ENCODE data around the gene TAF3. TPM values are rescaled to one million over a fixed set of nuclear protein-coding genes. Genes with fewer than 3 reads are reported as not detected.

TAF3 gene
- total and polyA plus RNA-seq, 2 donors (not counting 1 experiment from before 2014, with no cell fraction given) = 7.0 to 20.1 TPM

GRCh38 chr10:7855205-7855604, 36.9 kb downstream of the TAF3 start:
- Mint-ChIP-seq H3K9me3 (ENCODE audit: insufficient read depth) (peaks cover 4% of the 10 kb centered on the region), H3K27ac (no peak overlapping the region), H3K27me3 (no peaks in the 10 kb centered on the region), H3K4me1 (peaks cover 8% of the 10 kb centered on the region), H3K4me3 (no peak overlapping the region)
- Histone ChIP-seq H3K9ac (ENCODE audit: low read length) (no peak overlapping the region), H3K79me2 (ENCODE audit: control insufficient read depth, insufficient read depth, low read length) (peaks cover 31% of the 10 kb centered on the region), H2AFZ (ENCODE audit: insufficient read depth, low read depth, low read length, poor library complexity, severe bottlenecking) (no peak overlapping the region), H3K27ac (ENCODE audit: low read length in 2 of 2) (no peak overlapping the region), H3K9me3 (ENCODE audit: control extremely low read depth in 1 of 3, control insufficient read depth in 2 of 3, insufficient read depth in 1 of 3, low read length in 2 of 3) (peaks cover 1 to 13% (median 2%) of the 10 kb centered on the region in 3 donors), H4K20me1 (ENCODE audit: control insufficient read depth, insufficient read depth, low read length, poor library complexity, severe bottlenecking) (peaks cover 33% of the 10 kb centered on the region), H3K4me1 (ENCODE audit: control insufficient read depth in 2 of 2, insufficient read depth in 2 of 2, low read length in 2 of 2) (no peaks in the 10 kb centered on the region), H3K27me3 (replicated peaks in 1 of 4; ENCODE audit: control extremely low read depth in 1 of 4, control insufficient read depth in 3 of 4, insufficient read depth in 4 of 4, low read length in 3 of 4) (no peaks in the 10 kb centered on the region), H3K4me3 (ENCODE audit: control extremely low read depth in 1 of 5, extremely low read depth in 1 of 5, insufficient read depth in 1 of 5, low read depth in 2 of 5, low read length in 4 of 5) (no peak overlapping the region), H3K4me2 (replicated peaks; ENCODE audit: low read depth, low read length, poor library complexity, severe bottlenecking) (no peak overlapping the region), H3K36me3 (replicated peaks in 1 of 2; ENCODE audit: control extremely low read depth in 1 of 2, control insufficient read depth in 1 of 2, extremely low read depth in 1 of 2, insufficient read depth in 2 of 2, low read length in 1 of 2) (no peaks in the 10 kb centered on the region)
- no peak for ATAC-seq (ENCODE audit: low read depth)
- ChIA-PET POLR2A (no interaction called here), CTCF (no interaction called here)
- TF ChIP-seq EZH2 (IDR thresholded peaks at IDR 0.05; ENCODE audit: borderline replicate concordance, insufficient read depth, low read depth, low read length, poor library complexity, severe bottlenecking) (no peak), CTCF (IDR thresholded peaks at IDR 0.05) (no peak)
- intact Hi-C loops (cut with micrococcal nuclease) = no loop called here
- no peak for DNase-seq
- 90% methylated on average over 1 of the region's 4 CpGs for WGBS (ENCODE audit: insufficient coverage)

- intact Hi-C loops (cut with micrococcal nuclease) = no loop called here
- CTCF ChIA-PET = interaction anchor here (1.7 kb wide), 1 partner anchor 14 kb away, joined by 4 read pairs; no protein-coding TSS in a partner anchor
- H3K9me3 Mint-ChIP-seq (ENCODE audit: insufficient read depth) = peaks cover 6% of the 10 kb centered on the region
These were observed 38.4 kb downstream of the TAF3 start for GRCh38 chr10:7856678-7857077.

More at GRCh38 chr10:7856678-7857077, 38.4 kb downstream of the TAF3 start:
- ATAC-seq (ENCODE audit: low read depth) (no peak), DNase-seq (no peak)
- no peak for TF ChIP-seq CTCF (IDR thresholded peaks at IDR 0.05)
- TF ChIP-seq EZH2 (IDR thresholded peaks at IDR 0.05; ENCODE audit: borderline replicate concordance, insufficient read depth, low read depth, low read length, poor library complexity, severe bottlenecking) = no peak
- Histone ChIP-seq H3K27me3 (replicated peaks in 1 of 4; ENCODE audit: control extremely low read depth in 1 of 4, control insufficient read depth in 3 of 4, insufficient read depth in 4 of 4, low read length in 3 of 4) (no peaks in the 10 kb centered on the region), H3K9me3 (ENCODE audit: control extremely low read depth in 1 of 3, control insufficient read depth in 2 of 3, insufficient read depth in 1 of 3, low read length in 2 of 3) (peaks cover 4 to 22% (median 9%) of the 10 kb centered on the region in 3 donors), H3K4me1 (ENCODE audit: control insufficient read depth in 2 of 2, insufficient read depth in 2 of 2, low read length in 2 of 2) (no peaks in the 10 kb centered on the region), H3K4me3 (ENCODE audit: control extremely low read depth in 1 of 5, extremely low read depth in 1 of 5, insufficient read depth in 1 of 5, low read depth in 2 of 5, low read length in 4 of 5) (no peak overlapping the region), H3K27ac (ENCODE audit: low read length in 2 of 2) (no peak overlapping the region), H3K9ac (ENCODE audit: low read length) (no peak overlapping the region), H2AFZ (ENCODE audit: insufficient read depth, low read depth, low read length, poor library complexity, severe bottlenecking) (no peak overlapping the region), H3K36me3 (replicated peaks in 1 of 2; ENCODE audit: control extremely low read depth in 1 of 2, control insufficient read depth in 1 of 2, extremely low read depth in 1 of 2, insufficient read depth in 2 of 2, low read length in 1 of 2) (no peaks in the 10 kb centered on the region), H3K79me2 (ENCODE audit: control insufficient read depth, insufficient read depth, low read length) (peaks cover 26% of the 10 kb centered on the region), H3K4me2 (replicated peaks; ENCODE audit: low read depth, low read length, poor library complexity, severe bottlenecking) (no peak overlapping the region), H4K20me1 (ENCODE audit: control insufficient read depth, insufficient read depth, low read length, poor library complexity, severe bottlenecking) (peaks cover 23% of the 10 kb centered on the region)
- POLR2A ChIA-PET = no interaction called here
- Mint-ChIP-seq H3K4me3 (no peak overlapping the region), H3K27me3 (no peaks in the 10 kb centered on the region), H3K27ac (no peak overlapping the region), H3K4me1 (peaks cover 6% of the 10 kb centered on the region)
- no CpG with 5 or more reads among the region's 4 CpGs for WGBS (ENCODE audit: insufficient coverage)
